ENCODE measurements around the gene GLI2. TPM values are rescaled to one million over a fixed set of nuclear protein-coding genes. Genes with fewer than 3 reads are reported as not detected.

Gene GLI2
- total RNA-seq, 2 donors from 2014 or later: not detected

DNA sequence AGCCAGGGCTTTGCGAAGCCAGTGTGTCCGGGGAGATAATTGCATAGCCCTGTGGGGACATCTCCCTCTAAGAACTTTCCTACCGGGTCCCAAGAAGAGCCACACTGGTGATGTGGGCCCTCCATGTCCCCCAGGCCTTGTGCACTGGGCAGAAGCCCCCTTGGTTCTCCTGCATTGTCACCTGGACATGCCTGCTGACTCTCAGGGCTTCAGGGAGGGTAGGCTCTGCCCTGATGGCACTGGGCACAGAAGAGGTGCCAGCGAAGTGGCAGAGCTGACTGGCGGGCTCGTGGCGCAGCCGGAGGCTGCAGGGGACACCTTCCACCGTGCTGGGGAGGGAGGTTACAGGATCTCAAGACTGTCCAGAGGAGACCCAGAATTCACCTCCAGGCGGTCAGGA lies 28.3 kb downstream of the GLI2 start:
- ATAC-seq (replicated peaks): no peak
- Mint-ChIP-seq H3K27me3 (peaks cover 12% of the 10 kb centered on the region), H3K27ac (no peak overlapping the region), H3K36me3 (ENCODE audit: low read depth) (no peaks in the 10 kb centered on the region), H3K4me3 (no peak overlapping the region), H3K9me3 (no peaks in the 10 kb centered on the region), H3K4me1 (no peaks in the 10 kb centered on the region)

- no peak for ATAC-seq (replicated peaks)
- H3K27me3 Mint-ChIP-seq: peaks cover 12% of the 10 kb centered on the region
- H3K36me3 Mint-ChIP-seq (ENCODE audit: low read depth): no peaks in the 10 kb centered on the region
- no peaks in the 10 kb centered on the region for H3K4me1 Mint-ChIP-seq
- H3K9me3 Mint-ChIP-seq: no peaks in the 10 kb centered on the region
- no peak overlapping the region for H3K4me3 Mint-ChIP-seq
- H3K27ac Mint-ChIP-seq: no peak overlapping the region
These were observed 28.8 kb downstream of the GLI2 start for GRCh38 chr2:120764492-120764891.

- no peak for ATAC-seq (replicated peaks)
- no peaks in the 10 kb centered on the region for H3K36me3 Mint-ChIP-seq (ENCODE audit: low read depth)
- H3K27me3 Mint-ChIP-seq: peaks cover 12% of the 10 kb centered on the region
- no peaks in the 10 kb centered on the region for H3K4me1 Mint-ChIP-seq
- H3K4me3 Mint-ChIP-seq: no peak overlapping the region
- H3K27ac Mint-ChIP-seq: no peak overlapping the region
- no peaks in the 10 kb centered on the region for H3K9me3 Mint-ChIP-seq
These were observed 29.5 kb downstream of the GLI2 start for GRCh38 chr2:120764991-120765677.

- no peak overlapping the region for H3K27ac Mint-ChIP-seq
- peaks cover 7% of the 10 kb centered on the region for H3K27me3 Mint-ChIP-seq
- no peak overlapping the region for H3K4me3 Mint-ChIP-seq
- H3K9me3 Mint-ChIP-seq: no peaks in the 10 kb centered on the region
- ATAC-seq (replicated peaks): no peak
- H3K4me1 Mint-ChIP-seq: no peaks in the 10 kb centered on the region
- no peaks in the 10 kb centered on the region for H3K36me3 Mint-ChIP-seq (ENCODE audit: low read depth)
These were observed 30.2 kb downstream of the GLI2 start for GRCh38 chr2:120765678-120766469.

- no peaks in the 10 kb centered on the region for H3K4me1 Mint-ChIP-seq
These were observed 31.0 kb downstream of the GLI2 start for GRCh38 chr2:120766470-120767351.

DNA sequence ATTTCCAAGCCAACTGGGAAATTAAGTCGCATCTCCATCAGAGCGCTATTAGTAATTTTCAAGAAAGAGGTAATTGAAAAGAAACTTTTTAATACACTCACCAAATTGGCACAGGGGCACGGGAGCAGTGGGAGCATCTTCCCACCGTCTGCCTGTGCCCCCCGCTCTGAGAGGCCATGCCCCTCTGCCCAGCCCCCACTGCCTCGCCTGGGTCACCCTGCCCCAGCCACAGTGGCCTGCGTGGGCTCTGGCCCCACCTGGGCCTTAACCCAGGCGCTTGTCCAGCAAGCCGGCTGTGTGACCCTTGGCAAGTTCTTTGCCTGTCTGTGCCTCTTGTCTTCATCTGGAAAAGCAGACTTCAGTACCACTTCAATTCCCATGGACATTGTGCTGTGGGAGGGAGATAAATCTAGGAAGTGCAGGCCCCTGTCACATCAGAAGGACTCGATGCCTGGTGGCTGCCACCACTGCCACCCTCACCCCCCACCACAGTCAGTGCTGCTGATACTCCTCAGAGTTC lies 31.9 kb downstream of the GLI2 start:
- no peak for ATAC-seq (replicated peaks)
- H3K27me3 Mint-ChIP-seq: peaks cover 4% of the 10 kb centered on the region
- H3K36me3 Mint-ChIP-seq (ENCODE audit: low read depth): no peaks in the 10 kb centered on the region
- H3K4me3 Mint-ChIP-seq: no peak overlapping the region
- no peak overlapping the region for H3K27ac Mint-ChIP-seq
- H3K4me1 Mint-ChIP-seq: no peaks in the 10 kb centered on the region
- H3K9me3 Mint-ChIP-seq: no peaks in the 10 kb centered on the region

More at GRCh38 chr2:120766470-120767351, 31.0 kb downstream of the GLI2 start:
- Mint-ChIP-seq H3K27ac (no peak overlapping the region), H3K4me3 (no peak overlapping the region), H3K27me3 (peaks cover 4% of the 10 kb centered on the region), H3K9me3 (no peaks in the 10 kb centered on the region), H3K36me3 (ENCODE audit: low read depth) (no peaks in the 10 kb centered on the region)
- no peak for ATAC-seq (replicated peaks)

GRCh38 chr2:120768112-120769048 lies 32.7 kb downstream of the GLI2 start:
- Mint-ChIP-seq H3K9me3 (no peaks in the 10 kb centered on the region), H3K4me3 (no peak overlapping the region), H3K4me1 (no peaks in the 10 kb centered on the region), H3K27ac (no peak overlapping the region), H3K36me3 (ENCODE audit: low read depth) (no peaks in the 10 kb centered on the region), H3K27me3 (no peaks in the 10 kb centered on the region)
- no peak for ATAC-seq (replicated peaks)

DNA sequence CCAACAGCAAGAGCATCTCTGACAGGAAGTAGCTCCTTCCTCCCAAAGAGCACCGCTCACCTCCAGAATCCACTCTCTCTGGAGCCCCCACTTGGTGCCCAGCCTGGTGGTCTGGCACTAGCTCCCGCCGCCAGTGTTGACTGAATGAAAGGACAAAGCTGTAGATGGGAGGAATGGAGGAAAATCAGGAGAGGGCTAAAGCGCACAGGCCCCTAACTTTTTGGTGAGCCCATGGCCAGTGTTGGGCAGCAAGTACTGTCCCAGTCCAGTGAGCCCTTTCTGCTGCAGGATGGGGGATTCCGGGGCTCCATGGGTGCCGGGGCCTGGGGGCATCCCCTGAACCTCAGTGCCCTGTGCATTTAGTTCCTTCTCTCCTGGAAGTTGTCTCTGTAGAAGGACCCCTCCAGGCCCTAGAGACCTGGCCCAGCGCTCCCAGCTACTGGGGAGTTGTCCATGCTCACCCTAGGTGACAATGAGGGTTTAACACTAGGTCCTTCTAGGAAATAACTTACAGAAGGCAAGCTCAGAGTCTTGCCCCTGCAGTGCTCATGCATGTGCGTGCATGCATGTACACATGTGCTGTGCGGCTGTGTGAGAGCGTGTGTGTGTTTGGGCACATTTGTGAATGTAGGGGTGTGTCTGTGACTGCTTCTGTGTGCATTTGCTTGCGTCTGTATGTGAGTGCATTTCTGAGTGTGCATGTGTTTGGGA lies 33.6 kb downstream of the GLI2 start:
- ATAC-seq (replicated peaks): no peak
- H3K9me3 Mint-ChIP-seq: no peaks in the 10 kb centered on the region
- H3K4me3 Mint-ChIP-seq: no peak overlapping the region
- H3K4me1 Mint-ChIP-seq: no peaks in the 10 kb centered on the region
- H3K27ac Mint-ChIP-seq: no peak overlapping the region
- H3K36me3 Mint-ChIP-seq (ENCODE audit: low read depth): no peaks in the 10 kb centered on the region
- no peaks in the 10 kb centered on the region for H3K27me3 Mint-ChIP-seq

- no peak overlapping the region for H3K4me3 Mint-ChIP-seq
- no peak for ATAC-seq (replicated peaks)
- no peaks in the 10 kb centered on the region for H3K4me1 Mint-ChIP-seq
- H3K27ac Mint-ChIP-seq: no peak overlapping the region
- no peaks in the 10 kb centered on the region for H3K27me3 Mint-ChIP-seq
- no peaks in the 10 kb centered on the region for H3K9me3 Mint-ChIP-seq
- no peaks in the 10 kb centered on the region for H3K36me3 Mint-ChIP-seq (ENCODE audit: low read depth)
These were observed 34.1 kb downstream of the GLI2 start for GRCh38 chr2:120769787-120770120.

GRCh38 chr2:120770176-120770575 lies 34.5 kb downstream of the GLI2 start:
- Mint-ChIP-seq H3K4me1 (no peaks in the 10 kb centered on the region), H3K4me3 (no peak overlapping the region), H3K27ac (no peak overlapping the region), H3K27me3 (no peaks in the 10 kb centered on the region), H3K36me3 (ENCODE audit: low read depth) (no peaks in the 10 kb centered on the region), H3K9me3 (no peaks in the 10 kb centered on the region)
- ATAC-seq (replicated peaks): no peak

GRCh38 chr2:120770641-120771040 lies 35.0 kb downstream of the GLI2 start:
- H3K4me3 Mint-ChIP-seq: no peak overlapping the region
- no peaks in the 10 kb centered on the region for H3K36me3 Mint-ChIP-seq (ENCODE audit: low read depth)
- no peaks in the 10 kb centered on the region for H3K27me3 Mint-ChIP-seq
- ATAC-seq (replicated peaks): no peak
- no peaks in the 10 kb centered on the region for H3K9me3 Mint-ChIP-seq
- H3K4me1 Mint-ChIP-seq: no peaks in the 10 kb centered on the region
- H3K27ac Mint-ChIP-seq: no peak overlapping the region

- no peaks in the 10 kb centered on the region for H3K36me3 Mint-ChIP-seq (ENCODE audit: low read depth)
- no peaks in the 10 kb centered on the region for H3K27me3 Mint-ChIP-seq
- no peak overlapping the region for H3K27ac Mint-ChIP-seq
- H3K4me3 Mint-ChIP-seq: no peak overlapping the region
- ATAC-seq (replicated peaks): no peak
- H3K4me1 Mint-ChIP-seq: no peaks in the 10 kb centered on the region
- no peaks in the 10 kb centered on the region for H3K9me3 Mint-ChIP-seq
These were observed 35.6 kb downstream of the GLI2 start for GRCh38 chr2:120771111-120771780.

GRCh38 chr2:120771781-120772208 lies 36.1 kb downstream of the GLI2 start:
- Mint-ChIP-seq H3K4me1 (no peaks in the 10 kb centered on the region), H3K27ac (no peak overlapping the region), H3K27me3 (no peaks in the 10 kb centered on the region), H3K36me3 (ENCODE audit: low read depth) (no peaks in the 10 kb centered on the region), H3K9me3 (no peaks in the 10 kb centered on the region), H3K4me3 (no peak overlapping the region)
- ATAC-seq (replicated peaks): no peak
